ENCODE results near the gene ADAT3.
"Not testable (repeated sequence)": the region's sequence is repeated elsewhere in the genome, so short reads cannot be mapped to it uniquely, and the experiment has no call there.

The ADAT3 gene

DNA sequence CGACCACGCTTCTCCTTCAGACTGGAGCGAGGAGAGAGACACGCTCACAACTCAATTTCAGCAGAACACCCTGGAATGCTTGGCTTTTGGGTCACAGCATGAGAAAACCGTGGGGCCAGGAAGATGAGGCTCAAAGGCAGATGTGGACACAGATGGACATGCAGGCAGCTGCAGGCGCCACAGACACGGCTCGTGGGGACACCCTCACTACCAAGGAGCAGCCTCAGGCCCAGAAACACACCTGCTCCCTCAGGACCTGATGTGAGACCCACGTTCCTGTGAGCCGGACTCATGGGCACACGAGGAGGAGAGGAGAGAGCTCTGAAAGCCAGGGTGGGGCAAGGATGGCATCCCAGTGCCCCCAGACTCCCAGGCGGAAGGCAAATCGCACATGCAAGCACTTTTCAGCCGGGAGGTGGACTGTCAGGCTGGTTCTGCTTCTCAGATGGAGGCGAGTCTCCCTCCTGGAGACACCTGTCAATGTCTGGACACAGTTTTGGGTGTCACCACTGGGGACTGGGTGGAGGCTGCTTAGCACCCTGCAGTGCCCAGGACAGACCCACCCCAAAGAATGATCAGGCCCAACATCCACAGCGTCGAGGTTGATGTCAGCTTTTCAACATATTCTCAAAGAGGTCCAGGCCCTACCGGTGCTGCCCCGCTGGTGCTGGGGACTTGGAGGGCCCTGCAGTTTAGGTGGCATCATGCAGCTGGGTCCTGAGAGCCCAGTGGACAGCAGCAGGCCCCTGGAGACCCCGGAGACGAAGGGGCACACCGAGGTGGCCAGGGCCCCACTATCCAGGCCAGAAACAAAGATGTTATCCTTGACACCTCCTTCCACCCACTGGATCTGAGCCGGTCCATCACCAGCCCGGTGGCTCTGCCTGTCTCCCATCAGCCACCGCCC is 22.2 kb upstream of the ADAT3 start:
- DNase-seq (ENCODE audit: low read depth), result no peak

DNA sequence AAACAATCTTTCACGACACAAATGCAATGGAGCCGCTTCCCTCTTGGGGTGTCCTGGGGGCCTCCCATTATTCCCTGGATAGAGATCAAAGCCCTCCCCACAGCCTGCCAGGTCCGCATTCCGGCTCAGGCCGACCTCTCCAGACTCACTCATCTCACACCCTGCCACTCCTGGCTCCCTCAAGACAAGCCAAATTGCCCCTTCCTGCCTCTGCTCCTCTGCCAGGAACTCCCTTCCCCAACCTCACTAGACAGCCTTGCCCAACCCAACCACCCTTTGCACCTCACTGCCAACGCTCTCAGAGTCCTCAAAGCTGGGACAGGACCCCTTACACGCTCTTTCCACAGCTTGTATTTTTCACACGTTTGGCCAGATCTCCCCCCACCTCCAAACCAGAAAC is 21.4 kb upstream of the ADAT3 start:
- DNase-seq (ENCODE audit: low read depth), result no peak

DNA sequence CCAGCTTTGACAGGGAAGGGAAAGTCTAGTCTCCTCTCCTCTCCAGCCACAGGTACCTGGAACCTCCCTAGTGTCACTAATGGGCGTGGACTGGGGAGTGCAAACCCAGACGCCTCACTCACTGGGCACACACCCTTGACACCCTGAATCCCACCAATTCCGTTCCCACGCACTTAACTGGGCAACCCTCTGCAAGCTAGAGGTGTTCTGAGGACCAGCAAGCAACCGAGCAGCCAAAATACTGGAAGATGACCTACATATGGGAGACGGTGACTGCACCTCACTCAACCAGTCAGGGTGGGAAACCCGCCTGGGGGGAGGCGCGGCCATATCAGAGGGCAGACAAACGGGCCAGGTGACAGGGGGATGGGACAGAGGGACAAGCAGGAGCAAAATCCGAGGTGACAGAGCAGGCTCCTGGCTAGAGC is 20.9 kb upstream of the ADAT3 start:
- no peak for DNase-seq (ENCODE audit: low read depth)

DNA sequence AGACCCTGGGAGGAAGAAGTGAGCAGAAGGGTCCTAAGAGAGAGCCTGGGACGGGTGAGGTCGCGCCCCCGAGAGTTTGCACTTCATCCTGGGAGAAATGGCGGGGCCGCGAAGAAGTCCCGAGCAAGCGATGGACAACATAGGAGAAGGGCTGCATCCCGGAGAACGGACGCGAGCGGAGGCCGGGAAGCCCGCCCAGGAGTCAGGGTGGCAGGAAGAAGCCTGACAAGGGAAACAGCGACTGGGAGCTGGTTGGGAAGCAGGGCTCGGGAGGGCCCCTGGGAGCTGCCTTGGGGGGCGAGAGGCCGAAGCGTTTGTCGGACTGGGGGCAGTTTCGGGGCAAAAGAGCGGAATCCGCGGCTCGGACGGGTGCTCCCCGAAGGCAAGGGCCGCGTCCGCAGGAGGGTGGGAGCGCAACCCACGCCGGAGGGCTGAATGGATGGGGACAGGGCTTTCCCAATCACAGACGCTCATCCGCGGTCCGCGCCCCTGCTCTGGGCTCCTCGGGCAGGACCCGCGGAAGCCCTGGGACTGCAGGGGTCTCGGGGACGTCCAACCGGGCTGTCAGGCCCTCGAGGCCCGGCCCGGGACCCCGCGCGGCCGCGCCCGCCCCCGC is 20.4 kb upstream of the ADAT3 start:
- no peak for DNase-seq (ENCODE audit: low read depth)

DNA sequence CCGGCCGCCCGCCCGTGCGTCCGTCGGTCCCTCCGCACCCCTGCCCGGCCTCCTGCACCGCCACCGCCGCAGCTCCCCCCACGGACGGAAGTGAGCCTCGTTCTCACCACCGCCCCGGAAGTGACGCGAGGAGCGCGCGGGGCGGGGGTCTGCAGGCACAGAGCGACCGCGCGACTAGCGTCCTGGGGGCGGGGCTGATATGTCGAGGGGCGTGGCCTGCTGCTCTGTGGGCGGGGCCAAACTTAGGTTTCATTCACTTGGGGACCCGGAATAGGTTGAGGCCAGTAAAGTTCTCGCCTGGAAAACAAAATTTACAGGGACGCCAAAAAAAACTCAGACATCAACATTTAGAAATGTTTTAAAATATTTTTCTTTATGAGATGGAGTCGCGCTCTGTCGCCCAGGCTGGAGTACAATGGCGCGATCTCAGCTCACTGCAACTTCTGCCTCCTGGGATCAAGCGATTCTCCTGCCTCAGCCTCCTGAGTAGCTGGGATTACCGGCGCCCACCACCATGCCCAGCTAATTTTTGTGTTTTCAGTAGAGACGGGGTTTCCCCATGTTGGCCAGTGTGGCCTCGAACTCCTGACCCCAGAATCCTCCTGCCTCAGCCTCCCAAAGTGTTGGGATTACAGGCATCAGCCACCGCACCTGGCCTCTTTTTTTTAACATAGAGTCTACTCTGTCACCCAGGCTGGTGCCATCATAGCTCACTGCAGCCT is 19.6 kb upstream of the ADAT3 start, which contains the start of gene ABHD17A:
Gene ABHD17A, minus strand, starts transcription at position 99 of the 722 bp plus-strand sequence. CDS start 3,930 bp downstream, outside the sequence.
- DNase-seq (ENCODE audit: low read depth), result peak; percentile 96

DNA sequence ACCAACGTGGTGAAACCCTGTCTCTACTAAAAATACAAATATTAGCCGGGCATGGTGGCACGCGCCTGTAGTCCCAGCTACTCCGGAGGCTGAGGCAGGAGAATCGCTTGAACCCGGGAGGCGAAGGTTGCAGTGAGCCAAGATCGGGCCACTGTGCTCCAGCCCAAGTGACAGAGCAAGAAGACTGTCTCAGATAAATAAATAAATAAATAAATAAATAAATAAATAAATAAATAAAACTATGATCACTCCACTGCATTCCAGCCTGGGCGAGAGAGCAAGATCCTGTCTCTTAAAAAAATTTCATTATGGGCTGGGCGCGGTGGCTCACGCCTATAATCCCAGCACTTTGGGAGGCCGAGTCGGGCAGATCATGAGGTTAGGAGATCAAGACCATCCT is 18.8 kb upstream of the ADAT3 start:
- DNase-seq (ENCODE audit: low read depth), result not testable (repeated sequence)

DNA sequence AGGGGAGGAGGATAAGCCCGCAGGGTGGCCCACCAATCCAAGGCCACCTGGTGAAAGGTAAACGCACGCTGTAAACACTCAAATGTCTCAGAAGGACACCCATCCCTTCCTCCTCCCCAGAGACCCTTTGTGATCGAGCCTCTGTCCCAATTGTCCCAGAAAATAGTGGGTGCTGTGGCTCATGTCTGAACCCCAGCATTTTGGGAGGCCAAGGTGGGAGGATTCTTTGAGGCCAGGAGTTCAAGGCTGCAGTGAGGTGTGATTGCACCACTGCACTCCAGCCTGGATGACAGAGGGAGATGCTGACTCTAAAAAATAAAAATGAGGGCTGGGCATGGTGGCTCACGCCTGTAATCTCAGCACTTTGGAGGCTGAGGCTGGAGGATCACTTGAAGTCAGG is 16.8 kb upstream of the ADAT3 start:
- no peak for DNase-seq (ENCODE audit: low read depth)

DNA sequence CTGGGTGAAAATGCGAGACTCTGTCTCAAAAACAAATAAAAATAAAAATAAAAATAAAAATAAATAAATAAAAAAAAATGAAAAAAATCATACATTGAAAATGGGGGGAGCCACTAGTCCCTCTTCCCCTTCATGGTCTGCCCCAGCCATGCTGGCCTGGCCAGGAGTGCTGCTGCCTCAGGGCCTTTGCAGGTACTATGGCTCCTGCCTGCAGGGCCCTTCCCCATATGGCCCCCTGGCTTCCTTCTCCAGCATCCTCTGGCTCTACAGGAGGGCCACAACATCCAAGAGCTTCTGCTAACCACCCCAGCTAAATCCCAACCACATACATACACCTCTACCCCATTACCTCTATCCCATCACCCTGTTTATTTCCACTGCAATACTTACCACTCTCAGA is 15.3 kb upstream of the ADAT3 start:
- no peak for DNase-seq (ENCODE audit: low read depth)

DNA sequence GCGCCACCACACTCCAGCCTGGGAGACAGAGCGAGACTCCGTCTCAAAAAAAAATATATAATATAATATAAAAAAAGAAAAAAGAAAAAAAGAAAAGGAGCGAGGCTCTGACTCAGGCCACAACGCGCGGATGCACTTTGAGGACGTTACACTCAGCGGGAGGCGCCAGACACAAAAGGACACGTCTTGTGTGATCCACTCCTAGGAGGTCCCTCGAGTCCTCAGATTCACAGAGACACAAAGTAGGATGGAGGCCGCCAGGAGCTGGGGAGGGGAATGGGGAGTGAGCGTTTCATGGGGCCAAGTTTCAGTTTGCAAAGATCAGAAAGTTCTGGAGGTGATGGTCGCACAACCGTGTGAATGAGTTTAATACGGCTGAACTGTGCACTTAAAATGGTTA is 11.4 kb upstream of the ADAT3 start:
- no peak for DNase-seq (ENCODE audit: low read depth)

DNA sequence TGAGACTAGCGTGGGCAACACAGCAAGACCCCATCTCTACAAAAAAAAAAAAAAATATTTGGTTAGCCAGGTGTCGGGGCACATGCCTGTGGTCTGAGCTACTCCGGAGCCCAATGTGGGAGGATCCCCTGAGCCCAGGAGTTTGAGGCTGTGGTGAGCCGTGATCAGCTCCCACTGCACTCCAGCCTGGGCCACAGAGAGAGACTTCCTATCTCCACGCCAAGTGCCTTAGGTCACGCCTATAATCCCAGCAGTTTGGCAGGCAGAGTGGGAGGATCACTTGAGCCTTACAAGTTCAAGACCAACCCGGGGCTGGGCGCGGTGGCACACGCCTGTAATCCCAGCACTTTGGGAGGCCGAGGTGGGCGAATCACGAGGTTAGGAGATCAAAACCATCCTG is 8.7 kb upstream of the ADAT3 start:
- no peak for DNase-seq (ENCODE audit: low read depth)

DNA sequence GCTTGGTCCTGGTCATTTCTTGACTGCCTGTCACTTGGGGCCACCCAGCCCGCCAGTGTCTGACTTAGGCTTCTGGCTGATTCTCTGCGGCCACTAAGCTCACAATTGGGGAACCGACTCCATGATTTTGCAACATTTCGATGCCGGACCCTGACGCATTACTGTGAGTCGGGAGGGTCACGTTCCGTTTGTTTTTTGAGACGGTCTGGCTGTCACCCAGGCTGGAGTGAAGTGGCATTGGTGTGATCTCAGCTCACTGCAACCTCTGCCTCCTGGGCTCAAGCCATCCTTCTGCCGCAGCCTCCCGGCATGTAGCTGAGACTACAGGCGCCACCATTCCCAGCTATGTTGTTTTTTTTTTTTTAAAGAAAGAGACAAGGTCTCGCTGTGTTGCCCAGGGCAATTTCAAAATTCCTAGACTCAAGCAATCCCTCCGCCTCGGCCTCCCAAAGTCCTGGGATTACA is 3.2 kb upstream of the ADAT3 start:
- DNase-seq (ENCODE audit: low read depth), result no peak

DNA sequence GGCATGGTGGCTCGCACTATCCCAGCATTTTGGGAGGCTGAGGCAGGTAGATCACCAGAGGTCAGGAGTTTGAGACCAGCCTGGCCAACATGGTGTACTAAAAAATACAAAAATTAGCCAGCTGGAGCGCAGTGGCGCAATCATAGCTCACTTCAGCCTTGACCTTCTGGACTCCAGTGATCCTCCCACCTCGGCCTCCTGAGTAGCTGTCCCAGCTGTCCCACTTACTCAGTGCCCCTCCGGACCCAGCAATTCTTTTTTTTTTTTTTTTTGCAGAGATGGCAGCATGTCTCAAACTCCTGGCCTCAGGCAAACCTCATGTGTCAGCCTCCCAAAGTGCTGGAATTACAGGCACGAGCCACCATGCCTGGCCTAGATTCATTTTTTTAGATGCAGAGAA is 2.3 kb upstream of the ADAT3 start:
- no peak for DNase-seq (ENCODE audit: low read depth)

DNA sequence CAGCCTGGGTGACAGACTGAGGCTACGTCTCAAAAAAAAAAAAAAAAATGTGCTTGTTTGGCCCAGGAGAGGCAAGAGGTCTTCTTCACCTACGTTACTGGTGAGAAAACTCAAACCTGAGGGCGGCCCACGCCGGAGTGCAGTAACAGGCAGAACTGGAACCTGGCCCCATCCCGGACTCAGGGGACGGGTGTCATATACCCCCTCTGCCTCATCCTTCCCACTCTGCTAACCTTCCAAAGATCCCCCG is 414 bp upstream of the ADAT3 start:
- no peak for DNase-seq (ENCODE audit: low read depth)

DNA sequence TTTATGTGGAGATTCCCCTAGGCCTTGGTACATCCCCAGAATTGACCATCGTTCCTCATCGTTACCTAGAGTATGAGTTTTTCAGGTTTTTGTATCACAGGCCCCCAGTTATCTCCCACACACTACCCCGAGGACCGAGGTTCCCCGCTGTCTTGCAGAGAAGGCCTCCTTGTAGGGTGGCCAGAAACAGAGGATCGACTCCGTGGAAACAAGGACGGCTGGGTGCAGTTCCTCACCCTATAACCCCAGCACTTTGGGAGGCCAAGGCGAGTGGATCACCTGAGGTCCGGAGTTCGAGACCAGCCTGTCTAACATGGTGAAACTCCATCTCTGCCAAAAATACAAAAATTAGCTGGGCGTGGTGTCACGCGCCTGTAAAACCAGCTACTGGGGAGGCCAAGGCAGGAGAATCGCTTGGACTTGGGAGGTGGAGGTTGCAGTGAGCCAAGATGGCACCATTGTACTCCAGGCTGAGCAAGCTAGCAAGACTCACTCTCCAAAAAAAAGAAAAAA is 720 bp downstream of the ADAT3 start:
- DNase-seq (ENCODE audit: low read depth), result no peak

DNA sequence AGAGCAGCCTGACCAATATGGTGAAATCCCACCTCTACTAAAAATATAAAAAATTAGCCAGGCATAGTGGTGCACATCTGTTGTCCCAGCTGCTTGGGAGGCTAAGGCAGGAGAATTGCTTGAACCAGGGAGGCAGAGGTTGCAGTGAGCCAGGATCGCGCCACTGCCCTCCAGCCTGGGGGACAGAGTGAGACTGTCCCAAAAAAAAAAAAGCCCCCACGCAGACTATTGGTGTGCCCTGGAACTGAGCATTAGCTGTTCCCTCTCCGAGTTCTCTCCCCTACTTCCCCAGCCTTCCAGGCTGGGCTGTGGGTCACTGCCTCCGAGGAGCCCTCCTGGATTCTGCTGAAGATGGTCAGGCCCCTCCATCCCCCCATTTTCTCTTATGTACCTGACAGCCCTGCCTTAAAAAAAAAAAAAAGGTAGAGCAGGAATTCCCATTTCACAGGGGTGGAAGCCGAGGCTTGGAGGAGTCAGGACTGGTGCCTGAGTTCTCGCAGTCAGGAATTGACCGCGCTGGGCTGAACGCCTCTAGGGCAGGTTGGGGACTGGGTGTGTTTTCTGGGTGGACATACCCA is 1.9 kb downstream of the ADAT3 start:
- DNase-seq (ENCODE audit: low read depth), result no peak

DNA sequence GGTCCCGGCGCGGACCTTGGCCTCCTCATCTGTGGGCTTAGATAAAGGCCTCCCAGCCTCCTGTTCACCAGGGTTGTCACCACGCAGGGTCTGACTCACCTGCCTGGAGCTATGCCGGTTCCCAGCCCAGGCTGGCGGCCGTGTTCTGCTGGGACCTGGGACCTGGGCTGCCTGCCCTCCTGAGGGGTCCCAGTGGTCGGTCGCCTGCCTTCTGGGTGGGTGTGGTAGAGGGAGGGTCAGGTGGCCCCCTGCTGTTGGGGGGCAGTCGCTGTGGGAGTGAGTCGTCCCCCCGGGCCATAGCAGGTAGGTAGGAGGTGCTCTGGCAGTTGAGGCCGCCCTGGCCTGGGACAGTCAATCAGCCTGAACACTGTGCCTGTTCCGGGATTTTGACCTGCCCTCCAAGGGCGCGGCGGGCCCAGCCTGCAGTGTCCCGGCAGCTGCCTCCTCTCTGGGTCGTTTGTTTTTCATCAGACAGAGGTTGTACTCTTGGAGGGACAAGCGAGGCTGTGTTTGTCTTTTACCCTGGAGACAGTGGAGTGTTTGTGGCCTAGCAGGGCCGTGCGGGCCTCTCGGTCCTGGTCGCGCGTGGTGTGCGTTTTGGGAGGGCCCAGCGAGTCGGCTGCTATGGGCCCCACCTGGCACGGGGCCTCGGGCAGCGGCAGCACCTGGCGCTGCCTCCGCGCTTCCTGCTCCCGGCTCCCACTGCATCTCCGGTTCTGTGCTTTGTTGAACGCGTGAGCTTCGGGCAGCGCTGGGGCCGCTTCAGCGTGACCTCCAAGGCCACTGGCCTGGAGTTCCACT is 2.6 kb downstream of the ADAT3 start:
- DNase-seq (ENCODE audit: low read depth), result no peak

DNA sequence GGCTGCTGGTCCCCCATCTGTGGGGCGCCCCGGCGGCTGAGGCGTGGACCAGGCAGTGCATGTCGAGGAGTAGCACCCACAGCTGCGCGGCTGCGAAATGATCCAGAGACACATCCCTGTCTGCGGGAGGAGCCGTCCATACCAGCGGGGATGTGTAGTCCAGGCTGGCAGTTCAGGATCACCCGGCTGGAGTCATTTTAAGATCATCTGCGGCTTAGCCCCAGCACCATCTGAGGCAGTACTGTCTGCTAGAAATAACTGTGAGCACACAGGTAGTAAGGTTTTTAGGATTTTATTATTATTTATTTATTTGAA is 3.1 kb downstream of the ADAT3 start:
- no peak for DNase-seq (ENCODE audit: low read depth)

DNA sequence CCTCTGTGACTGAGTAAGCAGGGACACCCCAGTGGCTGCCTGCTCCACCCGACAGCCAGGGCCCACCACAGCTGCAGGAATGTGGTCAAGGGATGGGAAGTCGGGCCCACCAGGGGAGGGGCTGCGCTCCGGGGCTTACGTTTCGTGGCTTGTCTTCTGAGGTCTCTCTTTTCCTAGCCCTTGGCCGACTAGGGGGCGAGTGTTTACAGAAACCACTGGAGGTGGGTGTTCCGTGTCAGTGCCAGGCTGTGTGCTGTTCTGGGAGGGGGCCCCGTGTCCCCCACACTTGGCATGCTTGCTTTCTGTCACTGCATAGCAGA is 4.5 kb downstream of the ADAT3 start:
- no peak for DNase-seq (ENCODE audit: low read depth)

DNA sequence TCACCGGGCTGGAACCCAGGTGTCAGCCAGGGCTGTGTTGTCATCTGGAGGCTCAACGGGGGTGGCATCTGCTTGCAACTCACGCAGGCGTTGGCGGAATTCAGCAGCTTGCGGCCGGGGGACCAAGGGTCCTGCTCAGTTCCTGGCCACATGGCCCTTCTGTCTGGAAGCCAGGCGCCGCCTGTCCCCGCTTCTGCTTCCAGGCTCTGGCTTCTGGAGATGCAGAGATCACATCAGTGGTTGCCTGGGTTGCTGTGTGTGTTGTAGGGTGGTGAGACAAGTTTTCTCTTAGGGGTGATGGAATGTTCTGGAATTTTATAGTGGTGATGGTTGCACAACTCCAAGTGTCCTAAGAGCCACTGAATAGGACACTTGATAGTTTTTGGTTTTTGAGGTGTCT is 5.0 kb downstream of the ADAT3 start:
- DNase-seq (ENCODE audit: low read depth), result no peak

DNA sequence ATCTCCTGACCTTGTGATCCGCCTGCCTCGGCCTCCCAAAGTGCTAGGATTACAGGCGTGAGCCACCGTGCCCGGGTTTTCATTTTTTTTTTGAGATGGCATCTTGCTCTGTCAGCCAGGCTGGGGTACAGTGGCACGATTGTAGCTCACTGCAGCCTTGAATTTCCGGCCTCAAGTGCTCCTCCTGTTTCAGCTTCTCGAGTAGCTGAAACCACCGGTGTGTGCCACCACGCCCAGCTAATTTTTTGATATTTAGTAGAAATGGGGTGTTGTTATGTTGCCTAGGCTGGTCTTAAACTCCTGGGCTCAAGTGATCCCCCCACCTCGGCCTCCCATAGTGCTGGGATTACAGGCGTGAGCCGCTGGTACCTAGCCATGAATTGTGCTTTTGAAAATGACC is 5.9 kb downstream of the ADAT3 start:
- DNase-seq (ENCODE audit: low read depth), result no peak

DNA sequence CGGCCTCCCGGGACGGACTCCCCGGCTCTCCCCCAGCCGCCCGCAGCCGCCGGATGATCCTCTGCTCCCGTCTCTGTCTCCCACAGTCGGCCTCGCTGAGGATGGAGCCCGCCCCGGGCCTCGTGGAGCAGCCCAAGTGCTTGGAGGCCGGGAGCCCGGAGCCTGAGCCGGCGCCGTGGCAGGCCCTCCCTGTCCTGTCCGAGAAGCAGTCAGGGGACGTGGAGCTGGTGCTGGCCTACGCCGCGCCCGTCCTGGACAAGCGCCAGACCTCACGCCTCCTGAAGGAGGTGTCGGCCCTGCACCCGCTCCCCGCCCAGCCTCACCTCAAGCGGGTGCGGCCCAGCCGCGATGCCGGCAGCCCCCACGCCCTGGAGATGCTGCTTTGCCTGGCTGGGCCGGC is 6.8 kb downstream of the ADAT3 start:
- no peak for DNase-seq (ENCODE audit: low read depth)
